Activated naive CD8-positive, alpha-beta T cell (primary cell): ENCODE measurements around the gene PRDM5.

ENCODE experiments used
- H3K27ac Mint-ChIP-seq: one replicate; pipeline ENCODE4 v1.8.0; 2021; ENCODE audit warnings: mixed read lengths
- H3K27me3 Mint-ChIP-seq: one replicate; pipeline ENCODE4 v1.8.0; 2021; ENCODE audit warnings: mixed read lengths
- H3K36me3 Mint-ChIP-seq: one replicate; pipeline ENCODE4 v1.8.0; 2021; ENCODE audit warnings: mixed read lengths
- H3K4me1 Mint-ChIP-seq: one replicate; pipeline ENCODE4 v1.8.0; 2021; ENCODE audit warnings: low read depth, mixed read lengths
- H3K4me3 Mint-ChIP-seq: one replicate; pipeline ENCODE4 v1.8.0; 2021; ENCODE audit warnings: mild to moderate bottlenecking, mixed read lengths
- H3K9me3 Mint-ChIP-seq: one replicate; pipeline ENCODE4 v1.8.0; 2021; ENCODE audit warnings: low read depth, mixed read lengths

PRDM5 gene

DNA sequence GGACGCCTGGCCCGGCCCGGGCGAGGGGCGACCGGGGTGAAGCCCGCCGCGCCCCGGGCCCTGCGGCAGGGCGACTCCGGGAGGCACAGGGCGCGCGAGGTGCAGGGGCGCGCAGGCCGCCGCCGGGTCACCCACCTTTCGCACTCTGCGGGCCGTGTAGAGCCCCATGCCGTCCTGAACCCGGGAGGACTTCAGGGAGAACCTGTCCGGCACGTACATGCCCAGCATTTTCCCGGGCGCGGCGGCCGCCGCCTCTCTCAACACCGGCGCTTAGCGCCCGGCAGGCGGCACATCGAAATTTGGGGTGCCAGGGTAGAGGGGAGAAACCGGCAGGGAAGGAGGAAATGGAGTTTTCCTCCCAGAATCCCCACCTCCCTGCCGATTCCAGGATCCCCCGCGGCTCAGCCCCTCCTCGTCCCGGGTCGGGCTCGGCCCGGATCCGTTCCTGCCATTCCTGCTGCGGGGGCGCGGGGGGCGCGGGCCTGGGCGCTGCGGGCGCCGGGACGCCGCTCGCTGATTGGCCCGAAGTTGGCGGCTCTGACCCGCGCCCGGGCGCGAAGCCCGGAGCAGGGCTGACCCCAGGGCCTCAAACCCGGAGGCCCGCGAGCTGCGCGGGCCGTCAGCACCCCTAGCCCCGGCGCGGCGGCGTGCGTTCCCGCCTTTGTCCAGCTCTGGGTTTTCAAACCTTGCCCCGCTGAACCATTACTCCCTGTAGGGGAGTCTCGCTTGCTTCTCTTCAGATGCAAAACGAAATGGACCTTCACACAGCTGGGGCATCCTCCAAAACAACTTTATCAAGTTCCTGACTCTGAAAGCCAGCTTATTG lies at the start of gene PRDM5:
TSS of gene PRDM5 (minus strand) at position 346 of the 826 bp plus-strand sequence. CDS start at position 228, 118 bp downstream.
- H3K27ac Mint-ChIP-seq: peak within 1 kb of the TSS; percentile 92
- H3K4me1 Mint-ChIP-seq: peaks cover 26% of the 10 kb centered on the region
- H3K27me3 Mint-ChIP-seq: no peaks in the 10 kb centered on the region

DNA sequence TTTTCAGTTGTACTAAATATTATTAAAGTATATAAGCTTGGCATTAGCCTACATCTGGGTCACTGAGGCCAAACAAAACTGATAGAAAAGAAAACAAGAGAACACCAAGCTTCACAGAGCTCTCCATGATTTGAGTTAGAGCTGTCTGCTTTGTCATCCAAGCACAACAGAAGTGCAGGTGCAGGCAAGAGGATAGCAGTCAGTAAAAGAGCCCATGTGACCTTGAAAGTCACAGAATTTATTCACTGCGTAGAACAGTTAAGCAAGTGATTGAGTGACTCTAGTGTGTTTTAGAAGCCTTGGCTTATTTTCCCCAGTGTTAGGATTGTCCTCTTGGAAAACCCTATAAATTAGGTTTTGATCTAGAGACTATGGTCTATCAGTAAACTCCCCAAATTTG lies 49.4 kb upstream of the PRDM5 start:
- H3K36me3 Mint-ChIP-seq: peaks cover 3% of the 10 kb centered on the region
- H3K27me3 Mint-ChIP-seq: peaks cover 2% of the 10 kb centered on the region
- H3K27ac Mint-ChIP-seq: no peak overlapping the region
- H3K4me1 Mint-ChIP-seq: peaks cover 2% of the 10 kb centered on the region
- no peak overlapping the region for H3K4me3 Mint-ChIP-seq
- H3K9me3 Mint-ChIP-seq: no peaks in the 10 kb centered on the region

More for the DNA sequence above, at the start of gene PRDM5:
- Mint-ChIP-seq H3K36me3 (no peaks in the 10 kb centered on the region), H3K9me3 (no peaks in the 10 kb centered on the region), H3K4me3 (peak within 1 kb of the TSS; percentile 93)

DNA sequence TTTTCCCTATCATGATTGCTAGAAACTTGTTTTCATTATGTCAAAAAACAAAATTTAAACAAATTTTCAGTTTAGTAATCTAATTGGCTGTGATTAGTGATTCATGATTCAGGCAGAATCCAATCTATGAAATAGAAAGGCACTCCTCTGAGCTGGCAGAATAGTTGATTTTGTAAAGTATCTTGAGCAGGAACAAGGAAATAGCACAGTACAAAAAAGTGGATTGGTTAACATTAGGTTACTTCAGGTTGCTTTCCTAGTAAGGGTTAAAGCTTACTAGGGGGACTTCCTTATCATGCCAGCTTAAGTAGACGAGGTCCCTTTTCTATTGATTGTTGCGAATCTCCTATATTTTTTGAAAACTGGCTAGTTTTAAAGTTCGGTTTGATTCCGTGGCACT lies 43.4 kb upstream of the PRDM5 start:
- H3K9me3 Mint-ChIP-seq: no peaks in the 10 kb centered on the region
- no peaks in the 10 kb centered on the region for H3K4me1 Mint-ChIP-seq
- H3K27ac Mint-ChIP-seq: no peak overlapping the region
- H3K36me3 Mint-ChIP-seq: peaks cover 3% of the 10 kb centered on the region
- no peak overlapping the region for H3K4me3 Mint-ChIP-seq
- peaks cover 2% of the 10 kb centered on the region for H3K27me3 Mint-ChIP-seq

DNA sequence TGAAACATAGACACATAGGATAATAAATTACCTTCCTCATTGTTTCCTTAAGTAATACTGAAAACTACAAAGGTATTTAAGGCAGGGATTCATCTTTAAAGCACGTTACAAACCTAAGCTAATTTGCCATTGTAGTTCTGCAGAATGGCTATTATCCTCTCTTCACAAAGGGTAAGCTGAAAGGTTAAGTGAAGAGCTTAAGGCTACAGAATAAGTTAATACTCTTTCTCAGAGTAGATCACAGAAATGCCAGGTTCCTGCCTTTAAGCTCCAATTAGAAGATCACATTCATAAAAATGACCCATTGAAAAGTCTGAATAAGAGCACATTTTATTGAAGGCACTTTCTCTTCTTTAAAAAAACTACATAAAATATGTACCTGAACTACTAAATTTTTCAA lies 42.1 kb upstream of the PRDM5 start:
- H3K27me3 Mint-ChIP-seq: peaks cover 2% of the 10 kb centered on the region
- H3K36me3 Mint-ChIP-seq: peaks cover 3% of the 10 kb centered on the region
- H3K4me3 Mint-ChIP-seq: no peak overlapping the region
- H3K27ac Mint-ChIP-seq: no peak overlapping the region
- H3K9me3 Mint-ChIP-seq: no peaks in the 10 kb centered on the region
- no peaks in the 10 kb centered on the region for H3K4me1 Mint-ChIP-seq

DNA sequence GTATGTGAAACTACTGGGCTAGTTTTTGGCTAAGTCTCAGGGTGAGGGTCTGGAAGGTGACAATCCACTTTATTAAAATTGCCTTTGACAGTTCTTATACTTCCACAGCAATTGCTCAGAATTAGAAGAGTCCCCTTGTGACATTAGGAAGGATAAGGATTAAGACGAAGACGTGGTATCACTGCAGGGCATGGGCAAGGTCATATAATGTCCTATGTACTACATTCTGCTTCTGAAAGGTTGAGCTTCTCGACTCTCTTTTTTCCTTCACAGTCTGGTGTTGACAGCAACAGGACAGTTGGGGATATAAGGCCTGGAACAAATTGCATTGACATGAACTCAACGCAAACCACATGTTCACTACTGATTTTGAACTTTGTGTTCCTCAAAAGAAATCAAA lies 40.9 kb upstream of the PRDM5 start:
- H3K36me3 Mint-ChIP-seq: peaks cover 2% of the 10 kb centered on the region
- no peaks in the 10 kb centered on the region for H3K9me3 Mint-ChIP-seq
- no peaks in the 10 kb centered on the region for H3K27me3 Mint-ChIP-seq
- H3K4me1 Mint-ChIP-seq: no peaks in the 10 kb centered on the region
- H3K27ac Mint-ChIP-seq: no peak overlapping the region
- H3K4me3 Mint-ChIP-seq: no peak overlapping the region

DNA sequence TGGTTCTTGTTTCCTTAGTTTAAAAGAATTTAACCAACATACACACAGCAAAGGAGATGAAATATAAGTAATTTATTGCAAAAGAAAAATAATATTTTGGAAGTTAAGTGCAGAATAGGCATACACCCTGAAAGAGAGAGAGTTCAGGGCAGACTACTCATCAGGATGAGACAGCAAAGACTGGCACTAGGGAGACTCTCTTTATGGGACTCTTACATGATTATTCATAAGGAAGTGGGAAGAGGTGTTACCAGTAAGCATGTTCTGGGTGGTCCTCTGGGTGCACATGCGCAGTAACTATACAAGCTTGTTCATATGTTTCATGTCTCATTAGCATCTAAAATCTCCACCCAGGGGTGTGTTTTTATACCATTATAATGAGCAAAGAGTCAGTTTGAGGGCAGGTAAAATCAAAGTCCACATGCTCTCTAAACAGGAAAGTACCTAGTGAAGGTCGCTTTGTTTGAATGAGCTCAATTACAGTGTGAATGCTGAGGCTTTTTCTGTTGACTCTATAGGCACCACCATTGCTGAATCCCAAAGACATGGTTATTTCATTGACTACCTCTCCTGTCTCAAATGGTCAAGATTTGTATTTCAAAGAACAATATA lies 38.2 kb upstream of the PRDM5 start:
- no peak overlapping the region for H3K27ac Mint-ChIP-seq
- H3K4me3 Mint-ChIP-seq: no peak overlapping the region
- H3K9me3 Mint-ChIP-seq: no peaks in the 10 kb centered on the region
- no peaks in the 10 kb centered on the region for H3K27me3 Mint-ChIP-seq
- H3K36me3 Mint-ChIP-seq: peaks cover 2% of the 10 kb centered on the region
- H3K4me1 Mint-ChIP-seq: no peaks in the 10 kb centered on the region

DNA sequence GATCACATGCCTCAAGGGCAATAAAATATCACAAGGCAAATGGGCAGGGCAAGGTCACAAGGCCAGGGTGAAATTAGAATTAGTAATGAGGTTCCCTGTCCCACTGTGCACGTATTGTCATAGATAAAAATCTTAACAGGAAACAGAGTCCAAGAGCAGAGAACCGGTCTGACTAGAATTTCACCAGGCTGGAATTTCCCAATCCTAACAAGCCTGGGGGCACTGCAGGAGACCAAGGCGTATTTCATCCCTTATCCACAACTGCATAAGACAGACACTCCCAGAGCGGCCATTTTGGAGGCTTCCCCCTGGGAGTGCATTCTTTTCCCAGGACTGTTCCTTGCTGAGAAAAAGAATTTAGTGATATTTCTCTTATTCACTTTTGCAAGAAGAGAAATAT lies 25.9 kb upstream of the PRDM5 start:
- no peak overlapping the region for H3K4me3 Mint-ChIP-seq
- H3K9me3 Mint-ChIP-seq: peaks cover 18% of the 10 kb centered on the region
- H3K27ac Mint-ChIP-seq: no peak overlapping the region
- no peaks in the 10 kb centered on the region for H3K27me3 Mint-ChIP-seq
- no peaks in the 10 kb centered on the region for H3K4me1 Mint-ChIP-seq
- peaks cover 14% of the 10 kb centered on the region for H3K36me3 Mint-ChIP-seq

DNA sequence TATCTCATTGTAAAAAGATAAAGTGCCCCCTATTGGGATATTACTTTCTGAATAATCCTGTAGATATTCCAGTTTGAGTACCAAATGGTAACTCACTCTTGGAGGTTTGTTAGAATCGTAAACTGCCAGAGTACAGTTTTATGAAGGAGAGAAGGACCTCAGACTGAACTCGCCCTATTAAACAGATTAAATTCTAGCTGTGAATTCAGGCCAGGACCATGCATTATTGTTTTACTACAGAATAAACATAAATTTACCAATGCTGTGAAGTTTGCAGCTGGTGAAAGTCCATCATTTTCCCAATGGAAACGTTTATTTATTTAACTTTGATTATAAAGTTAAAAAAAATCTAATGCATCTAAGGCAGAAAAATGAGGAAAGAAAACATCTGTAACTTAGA lies 20.2 kb upstream of the PRDM5 start:
- H3K27me3 Mint-ChIP-seq: no peaks in the 10 kb centered on the region
- H3K9me3 Mint-ChIP-seq: peaks cover 7% of the 10 kb centered on the region
- H3K4me1 Mint-ChIP-seq: no peaks in the 10 kb centered on the region
- peaks cover 6% of the 10 kb centered on the region for H3K36me3 Mint-ChIP-seq
- H3K4me3 Mint-ChIP-seq: no peak overlapping the region
- H3K27ac Mint-ChIP-seq: no peak overlapping the region

DNA sequence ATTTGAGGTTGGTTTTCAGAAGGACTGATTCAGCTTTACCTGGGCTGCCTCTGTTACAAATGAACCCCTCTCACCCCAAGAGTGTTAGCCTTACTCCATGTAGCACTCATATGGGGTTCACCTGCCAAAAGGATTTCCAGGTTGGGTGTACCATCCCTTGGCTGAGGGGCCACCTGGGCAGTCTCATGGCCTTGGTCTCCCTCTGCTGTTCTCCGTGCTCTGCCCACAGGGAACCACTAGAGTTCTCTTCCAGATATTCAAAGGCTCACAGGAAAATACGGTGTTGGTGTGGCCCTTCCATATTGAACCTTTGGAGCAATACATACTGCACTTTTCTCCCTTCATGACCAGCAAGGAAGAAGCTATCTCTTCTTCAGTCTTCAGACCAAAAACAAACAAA lies 18.0 kb upstream of the PRDM5 start:
- Mint-ChIP-seq H3K4me3 (no peak overlapping the region), H3K36me3 (peaks cover 3% of the 10 kb centered on the region), H3K4me1 (no peaks in the 10 kb centered on the region), H3K9me3 (peaks cover 4% of the 10 kb centered on the region), H3K27ac (no peak overlapping the region), H3K27me3 (no peaks in the 10 kb centered on the region)

DNA sequence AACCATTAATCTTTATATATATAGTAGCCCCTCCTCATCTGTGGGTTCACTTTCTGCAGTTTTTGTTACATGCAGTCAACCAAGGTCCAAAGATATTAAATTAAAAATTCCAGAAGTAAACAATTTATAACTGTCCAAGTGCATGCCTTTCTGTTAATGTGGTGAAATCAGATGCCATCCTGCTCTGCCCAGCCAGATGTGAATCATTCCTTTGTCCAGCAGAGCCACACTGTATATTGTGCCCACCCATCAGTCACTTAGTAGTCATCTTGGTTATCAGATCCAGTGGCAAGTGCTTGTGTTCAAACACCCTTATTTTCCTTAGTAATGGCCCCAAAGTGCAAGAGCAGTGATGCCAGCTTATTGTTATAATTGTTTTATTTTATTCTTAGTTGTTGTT lies 17.2 kb upstream of the PRDM5 start:
- Mint-ChIP-seq H3K27ac (no peak overlapping the region), H3K36me3 (peaks cover 3% of the 10 kb centered on the region), H3K27me3 (no peaks in the 10 kb centered on the region), H3K4me1 (no peaks in the 10 kb centered on the region), H3K4me3 (no peak overlapping the region), H3K9me3 (peaks cover 4% of the 10 kb centered on the region)

DNA sequence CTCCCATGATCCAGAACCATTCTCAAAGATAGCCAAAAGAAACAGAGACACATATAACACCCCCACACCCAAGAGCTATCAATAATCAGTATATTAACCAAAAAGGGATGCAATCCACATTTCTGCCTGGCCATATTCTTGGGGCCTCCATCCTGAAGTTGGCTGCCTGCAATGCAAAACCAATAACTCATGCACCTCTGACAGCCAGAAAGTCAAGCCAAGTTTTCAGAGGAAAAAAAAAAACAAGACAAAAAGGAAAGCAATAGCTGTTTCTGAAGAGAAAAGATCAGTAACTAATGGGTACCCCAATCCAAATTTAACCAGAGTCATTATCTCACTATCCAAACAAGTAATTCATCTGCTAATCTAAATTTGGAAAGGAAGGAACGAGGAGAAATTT lies 7.3 kb upstream of the PRDM5 start:
- Mint-ChIP-seq H3K4me3 (no peak overlapping the region), H3K9me3 (no peaks in the 10 kb centered on the region), H3K27ac (no peak overlapping the region), H3K27me3 (no peaks in the 10 kb centered on the region), H3K4me1 (no peaks in the 10 kb centered on the region), H3K36me3 (peaks cover 2% of the 10 kb centered on the region)

DNA sequence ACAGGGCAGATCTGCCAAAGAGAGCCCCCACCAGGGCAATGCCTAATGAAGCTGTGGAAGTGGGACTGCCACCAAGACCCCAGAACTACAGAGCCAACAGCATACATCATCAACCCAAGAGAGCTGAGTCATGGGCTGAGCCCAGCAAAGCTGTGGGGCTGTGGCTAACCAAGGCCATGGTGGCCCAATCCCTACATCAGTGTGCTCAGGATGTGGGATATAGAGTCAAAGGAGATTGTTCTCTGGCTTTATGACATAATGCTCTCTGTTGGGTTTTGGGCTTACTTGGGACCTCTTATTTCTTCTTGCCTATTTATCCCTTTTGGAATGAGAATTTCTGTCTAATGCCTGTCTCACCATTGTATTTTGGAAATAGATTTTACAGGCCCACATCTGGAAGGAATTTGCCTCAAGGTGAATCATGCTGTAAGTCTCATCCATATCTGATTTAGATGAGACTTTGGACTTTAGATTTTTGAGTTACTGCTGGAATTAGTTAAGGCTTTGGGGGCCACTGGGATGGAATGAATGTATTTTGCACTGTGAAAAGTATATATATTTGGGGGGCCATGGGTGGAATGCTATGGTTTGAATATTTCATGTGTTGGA lies 5.4 kb upstream of the PRDM5 start:
- no peak overlapping the region for H3K27ac Mint-ChIP-seq
- no peaks in the 10 kb centered on the region for H3K9me3 Mint-ChIP-seq
- H3K4me3 Mint-ChIP-seq: no peak overlapping the region
- peaks cover 2% of the 10 kb centered on the region for H3K36me3 Mint-ChIP-seq
- peaks cover 7% of the 10 kb centered on the region for H3K4me1 Mint-ChIP-seq
- H3K27me3 Mint-ChIP-seq: no peaks in the 10 kb centered on the region

DNA sequence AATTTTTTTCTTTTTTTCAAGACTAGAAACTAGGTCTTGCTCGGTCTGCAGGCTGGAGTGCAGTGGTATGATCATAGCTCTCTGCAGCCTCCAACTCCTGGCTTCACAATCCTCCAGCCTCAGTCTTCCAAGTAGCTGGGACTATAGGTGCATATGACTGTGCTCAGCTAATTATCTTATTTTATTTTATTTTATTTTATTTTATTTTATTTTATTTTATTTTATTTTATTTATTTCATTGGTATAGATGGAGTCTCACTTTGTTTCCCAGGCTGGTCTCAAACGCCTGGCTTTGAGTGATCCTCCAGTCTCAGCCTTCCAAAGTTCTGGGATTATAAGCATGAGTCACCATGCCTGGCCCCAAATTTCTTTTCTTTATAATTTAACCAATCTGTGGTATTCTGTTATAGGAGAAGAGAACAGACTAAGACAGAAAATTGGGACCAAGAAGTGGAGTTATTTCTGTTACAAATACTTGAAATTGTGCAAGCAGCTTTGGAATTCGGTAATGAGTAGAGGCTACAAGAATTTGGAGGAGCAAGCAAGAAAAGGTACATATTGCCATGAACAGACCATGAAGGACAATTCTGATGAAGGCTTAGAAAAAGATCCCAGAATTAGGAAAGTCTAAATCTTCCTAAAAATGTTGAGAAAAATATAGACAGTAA lies 4.0 kb upstream of the PRDM5 start:
- Mint-ChIP-seq H3K4me3 (no peak overlapping the region), H3K9me3 (no peaks in the 10 kb centered on the region), H3K27ac (no peak overlapping the region), H3K4me1 (peaks cover 12% of the 10 kb centered on the region), H3K27me3 (no peaks in the 10 kb centered on the region), H3K36me3 (peaks cover 2% of the 10 kb centered on the region)

DNA sequence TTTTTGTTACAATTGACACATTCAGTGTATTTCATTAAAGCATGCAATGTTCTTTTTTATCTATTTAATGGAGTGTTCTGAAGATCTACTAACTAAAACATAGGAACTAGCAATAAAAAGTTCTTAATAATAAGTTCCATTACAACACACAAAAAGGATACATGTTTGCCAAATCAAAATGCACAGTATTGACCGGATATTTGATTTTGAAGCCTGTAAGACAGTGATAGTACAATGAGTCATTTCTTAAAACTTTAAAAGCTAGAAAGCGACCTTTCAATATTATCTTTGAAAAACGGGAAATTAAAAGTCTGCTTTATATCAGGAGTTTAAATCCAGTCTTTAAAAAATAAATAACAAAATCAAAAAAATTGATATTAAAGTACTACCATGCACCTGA lies 2.4 kb upstream of the PRDM5 start:
- no peaks in the 10 kb centered on the region for H3K27me3 Mint-ChIP-seq
- H3K4me3 Mint-ChIP-seq: no peak overlapping the region
- H3K9me3 Mint-ChIP-seq: no peaks in the 10 kb centered on the region
- H3K27ac Mint-ChIP-seq: no peak overlapping the region
- peaks cover 2% of the 10 kb centered on the region for H3K36me3 Mint-ChIP-seq
- H3K4me1 Mint-ChIP-seq: peaks cover 16% of the 10 kb centered on the region

DNA sequence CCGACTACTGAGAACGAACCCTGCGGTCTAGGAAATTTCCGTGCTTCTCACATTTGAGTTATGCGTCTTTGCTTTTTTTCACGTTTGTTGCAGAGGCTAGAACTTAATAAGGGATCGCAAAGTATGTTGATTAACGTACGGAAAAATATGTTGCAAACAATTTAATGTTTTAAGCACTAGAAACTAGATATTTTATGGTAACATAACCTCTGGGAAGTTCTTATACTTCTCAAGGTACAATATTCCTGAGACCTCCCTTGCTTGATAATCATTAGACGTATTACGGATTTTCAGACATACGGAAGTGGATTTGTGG lies 639 bp upstream of the PRDM5 start:
- H3K36me3 Mint-ChIP-seq: no peaks in the 10 kb centered on the region
- H3K9me3 Mint-ChIP-seq: no peaks in the 10 kb centered on the region
- no peaks in the 10 kb centered on the region for H3K27me3 Mint-ChIP-seq
- peak overlapping the region; percentile 90 for H3K4me3 Mint-ChIP-seq
- peaks cover 26% of the 10 kb centered on the region for H3K4me1 Mint-ChIP-seq
- H3K27ac Mint-ChIP-seq: peak overlapping the region; percentile 92
